GM23248 (cell line): ENCODE results near the gene DEPDC1. TPM values are rescaled to one million over a fixed set of nuclear protein-coding genes. Genes with fewer than 3 reads are reported as not detected.

ENCODE experiments used
- DNase-seq: peaks from one replicate; pipeline ENCODE4 v3.0.0-alpha.2; 2015
- H2AFZ ChIP-seq: fragments of 200-600 bp; sonication (generic); 2 replicates; pipeline ENCODE4 v1.6.1; 2016; ENCODE audit warnings: antibody characterized with exemption
- H3F3A ChIP-seq: fragments of 200-600 bp; sonication (generic); 2 replicates; pipeline ENCODE4 v1.6.1; 2016; ENCODE audit warnings: mild to moderate bottlenecking, antibody characterized with exemption, mixed run types; ENCODE audit not compliant: insufficient read depth
- H3K27ac ChIP-seq: fragments of 200-600 bp; sonication (generic); 2 replicates; pipeline ENCODE4 v1.5.1; 2016; ENCODE audit warnings: mild to moderate bottlenecking
- H3K27me3 ChIP-seq: fragments of 200-600 bp; sonication (generic); replicated peaks from 2 replicates; pipeline ENCODE4 v1.6.1; 2016; ENCODE audit warnings: mild to moderate bottlenecking; ENCODE audit not compliant: insufficient read depth
- H3K36me3 ChIP-seq: fragments of 200-600 bp; sonication (generic); 2 replicates; pipeline ENCODE4 v1.6.1; 2016; ENCODE audit warnings: low read depth, mild to moderate bottlenecking
- H3K4me1 ChIP-seq: fragments of 200-600 bp; sonication (generic); 2 replicates; pipeline ENCODE4 v1.6.1; 2016; ENCODE audit warnings: mild to moderate bottlenecking; ENCODE audit not compliant: insufficient read depth
- H3K4me2 ChIP-seq: fragments of 200-600 bp; sonication (generic); one replicate; pipeline ENCODE4 v1.6.1; 2016; ENCODE audit warnings: mild to moderate bottlenecking; ENCODE audit not compliant: unreplicated experiment
- H3K4me3 ChIP-seq: fragments of 200-600 bp; sonication (generic); 2 replicates; pipeline ENCODE4 v1.5.1; 2016; ENCODE audit warnings: mild to moderate bottlenecking
- H3K79me2 ChIP-seq: fragments of 200-600 bp; sonication (generic); 2 replicates; pipeline ENCODE4 v1.6.1; 2016; ENCODE audit warnings: mild to moderate bottlenecking; ENCODE audit not compliant: insufficient read depth
- H3K9ac ChIP-seq: fragments of 200-600 bp; sonication (generic); 2 replicates; pipeline ENCODE4 v1.6.1; 2016; ENCODE audit warnings: mild to moderate bottlenecking
- H3K9me2 ChIP-seq: fragments of 200-600 bp; sonication (generic); 2 replicates; pipeline ENCODE4 v1.6.1; 2016; ENCODE audit warnings: mixed run types, mild to moderate bottlenecking, moderate library complexity; ENCODE audit not compliant: insufficient read depth
- H3K9me3 ChIP-seq: fragments of 200-600 bp; sonication (generic); one replicate; pipeline ENCODE4 v1.6.1; 2017; ENCODE audit warnings: low read depth
- H4K20me1 ChIP-seq: fragments of 200-600 bp; sonication (generic); 2 replicates; pipeline ENCODE4 v1.6.0; 2016; ENCODE audit not compliant: insufficient read depth
- EZH2 ChIP-seq: fragments of 200-600 bp; sonication (generic); IDR thresholded peaks from 2 replicates; pipeline ENCODE4 v1.6.1; 2018; ENCODE audit warnings: antibody characterized with exemption, mild to moderate bottlenecking; ENCODE audit not compliant: insufficient read depth, poor library complexity, severe bottlenecking
- EZH2phosphoT487 ChIP-seq: fragments of 200-600 bp; sonication (generic); IDR thresholded peaks from 2 replicates; pipeline ENCODE4 v1.6.1; 2018; ENCODE audit warnings: antibody characterized with exemption, moderate library complexity, mild to moderate bottlenecking, low read depth; ENCODE audit not compliant: insufficient read depth
- WGBS, 2 experiments: methylation state at CpG; one replicate each; pipeline ENCODE4 v1.1.6; 2015 to 2017; ENCODE audit warnings: low lambda C conversion rate in 2 of 2, low coverage in 1 of 2; ENCODE audit errors: missing lambda C conversion rate in 2 of 2; 5-methylcytosine and 5-hydroxymethylcytosine counted together
- in situ Hi-C: fragments of 300-500 bp; cut with MboI; formaldehyde crosslinking; loops from 2 replicates; pipeline ENCODE4 v1.15.0; 2020
- polyA plus RNA-seq: library from polyadenylated mRNA; unstranded; fragments of >200 nt; fragmentation: Nextera tagmentation; extraction: Ambion mirVana; gene quantifications from 2 replicates; pipeline ENCODE4 v1.2.1, GENCODE V29; 2016
- total RNA-seq: library from RNA; depleted of rRNA; stranded (reverse); fragments of >200 nt; shearing (Covaris generic); gene quantifications from 2 replicates; pipeline ENCODE4 v1.2.3, GENCODE V29; 2014

DEPDC1 gene
- total and polyA plus RNA-seq, 2 experiments from 2014 or later, result 14.7 to 15.3 TPM

GRCh38 chr1:68503085-68503484 is 6.2 kb upstream of the DEPDC1 start:
- H3K9ac ChIP-seq, result no peak overlapping the region
- no peaks in the 10 kb centered on the region for H3K27me3 ChIP-seq
- H3K4me3 ChIP-seq, result no peak overlapping the region
- no peak overlapping the region for H2AFZ ChIP-seq
- no peaks in the 10 kb centered on the region for H3K79me2 ChIP-seq
- no peaks in the 10 kb centered on the region for H3K9me3 ChIP-seq
- H3K27ac ChIP-seq, result no peak overlapping the region
- H3K36me3 ChIP-seq, result no peaks in the 10 kb centered on the region
- in situ Hi-C loops, result no loop called here
- H3K4me1 ChIP-seq, result no peaks in the 10 kb centered on the region
- H4K20me1 ChIP-seq, result no peaks in the 10 kb centered on the region
- TF ChIP-seq EZH2phosphoT487 (no peak), EZH2 (no peak)
- H3F3A ChIP-seq, result no peaks in the 10 kb centered on the region
- H3K9me2 ChIP-seq, result no peaks in the 10 kb centered on the region
- H3K4me2 ChIP-seq, result no peak overlapping the region
- no peak for DNase-seq

GRCh38 chr1:68497358-68497698 is 446 bp upstream of the DEPDC1 start:
- H3K9me2 ChIP-seq, result no peaks in the 10 kb centered on the region
- no peaks in the 10 kb centered on the region for H3K9me3 ChIP-seq
- no peak overlapping the region for H3K27ac ChIP-seq
- TF ChIP-seq EZH2phosphoT487, result no peak
- no peak for TF ChIP-seq EZH2
- H3K36me3 ChIP-seq, result no peaks in the 10 kb centered on the region
- H3K9ac ChIP-seq, result peak overlapping the region; percentile 85
- H4K20me1 ChIP-seq, result no peaks in the 10 kb centered on the region
- no peaks in the 10 kb centered on the region for H3K27me3 ChIP-seq
- peak overlapping the region; percentile 85 for H3K4me2 ChIP-seq
- peaks cover 14% of the 10 kb centered on the region; the same call in 1 of the 2 replicates for H3K4me1 ChIP-seq
- in situ Hi-C loops, result loop anchor here (25.0 kb wide), 1 partner anchor 1640 kb away; no protein-coding TSS in a partner anchor
- H2AFZ ChIP-seq, result peak overlapping the region; percentile 95
- H3K79me2 ChIP-seq, result peaks cover 39% of the 10 kb centered on the region
- 0 to 1% methylated on average over 3 of the region's 3 CpGs for WGBS, 2 experiments
- H3F3A ChIP-seq, result no peaks in the 10 kb centered on the region
- no peak for DNase-seq
- H3K4me3 ChIP-seq, result peak overlapping the region; percentile 82

- H3K4me2 ChIP-seq, result peak overlapping the region; percentile 94
- no peaks in the 10 kb centered on the region for H3K27me3 ChIP-seq
- H3K36me3 ChIP-seq, result no peaks in the 10 kb centered on the region
- H3K27ac ChIP-seq, result peak overlapping the region; percentile 24; the same call in 1 of the 2 replicates
- no peaks in the 10 kb centered on the region for H3F3A ChIP-seq
- no peaks in the 10 kb centered on the region for H4K20me1 ChIP-seq
- 7% methylated on average over 21 of the region's 21 CpGs for WGBS, 2 experiments
- H2AFZ ChIP-seq, result peak overlapping the region; percentile 95
- in situ Hi-C loops, result loop anchor here (25.0 kb wide), 1 partner anchor 1641 kb away; no protein-coding TSS in a partner anchor
- peaks cover 50% of the 10 kb centered on the region for H3K79me2 ChIP-seq
- no peak for TF ChIP-seq EZH2phosphoT487
- TF ChIP-seq EZH2, result no peak
- peaks cover 14% of the 10 kb centered on the region; the same call in 1 of the 2 replicates for H3K4me1 ChIP-seq
- no peaks in the 10 kb centered on the region for H3K9me2 ChIP-seq
- H3K9ac ChIP-seq, result peak overlapping the region; percentile 85
- H3K9me3 ChIP-seq, result no peaks in the 10 kb centered on the region
- peak overlapping the region; percentile 82 for H3K4me3 ChIP-seq
- DNase-seq, result peak; percentile 19
Observed at GRCh38 chr1:68495968-68496679, 758 bp downstream of the DEPDC1 start.

GRCh38 chr1:68495532-68495931 is 1.4 kb downstream of the DEPDC1 start:
- Histone ChIP-seq H3K9ac (peak overlapping the region; percentile 85), H2AFZ (peak overlapping the region; percentile 95), H3K4me2 (peak overlapping the region; percentile 94), H3K9me2 (no peaks in the 10 kb centered on the region), H3K36me3 (no peaks in the 10 kb centered on the region), H3F3A (no peaks in the 10 kb centered on the region), H3K4me1 (peaks cover 14% of the 10 kb centered on the region; the same call in 1 of the 2 replicates), H3K4me3 (peak overlapping the region; percentile 82), H3K27ac (no peak overlapping the region), H3K9me3 (no peaks in the 10 kb centered on the region), H3K27me3 (no peaks in the 10 kb centered on the region), H4K20me1 (no peaks in the 10 kb centered on the region), H3K79me2 (peaks cover 56% of the 10 kb centered on the region)
- peak; percentile 4 for DNase-seq
- in situ Hi-C loops, result loop anchor here (25.0 kb wide), 1 partner anchor 1642 kb away; no protein-coding TSS in a partner anchor
- TF ChIP-seq EZH2phosphoT487 (no peak), EZH2 (no peak)
- 84 to 86% methylated on average over 3 of the region's 3 CpGs for WGBS, 2 experiments
